ENCODE data around the gene LGALS7.

Gene LGALS7

GRCh38 chr19:38727306-38727867, 45.9 kb downstream of the LGALS7 start:
- Histone ChIP-seq H3K9me3 (ENCODE audit: severe bottlenecking) (no peaks in the 10 kb centered on the region), H3K27ac (ENCODE audit: poor library complexity, severe bottlenecking) (no peak overlapping the region), H3K27me3 (ENCODE audit: insufficient read depth, poor library complexity, severe bottlenecking) (no peaks in the 10 kb centered on the region), H3K36me3 (ENCODE audit: low read depth) (peaks cover 82% of the 10 kb centered on the region), H3K4me1 (ENCODE audit: insufficient read depth, poor library complexity, severe bottlenecking) (no peaks in the 10 kb centered on the region), H3K4me3 (ENCODE audit: severe bottlenecking) (no peak overlapping the region)
- TF ChIP-seq CTCF (IDR thresholded peaks at IDR 0.05; ENCODE audit: poor library complexity, severe bottlenecking), result no peak
- DNase-seq (ENCODE audit: low spot score), result no peak
- ATAC-seq (ENCODE audit: low read depth), result no peak

GRCh38 chr19:38726761-38727301, 46.5 kb downstream of the LGALS7 start:
- H3K9me3 ChIP-seq (ENCODE audit: severe bottlenecking), result no peaks in the 10 kb centered on the region
- H3K4me1 ChIP-seq (ENCODE audit: insufficient read depth, poor library complexity, severe bottlenecking), result no peaks in the 10 kb centered on the region
- TF ChIP-seq CTCF (IDR thresholded peaks at IDR 0.05; ENCODE audit: poor library complexity, severe bottlenecking), result no peak
- DNase-seq (ENCODE audit: low spot score) (no peak), ATAC-seq (ENCODE audit: low read depth) (no peak)
- no peaks in the 10 kb centered on the region for H3K27me3 ChIP-seq (ENCODE audit: insufficient read depth, poor library complexity, severe bottlenecking)
- H3K4me3 ChIP-seq (ENCODE audit: severe bottlenecking), result no peak overlapping the region
- no peak overlapping the region for H3K27ac ChIP-seq (ENCODE audit: poor library complexity, severe bottlenecking)
- peaks cover 82% of the 10 kb centered on the region for H3K36me3 ChIP-seq (ENCODE audit: low read depth)

DNA sequence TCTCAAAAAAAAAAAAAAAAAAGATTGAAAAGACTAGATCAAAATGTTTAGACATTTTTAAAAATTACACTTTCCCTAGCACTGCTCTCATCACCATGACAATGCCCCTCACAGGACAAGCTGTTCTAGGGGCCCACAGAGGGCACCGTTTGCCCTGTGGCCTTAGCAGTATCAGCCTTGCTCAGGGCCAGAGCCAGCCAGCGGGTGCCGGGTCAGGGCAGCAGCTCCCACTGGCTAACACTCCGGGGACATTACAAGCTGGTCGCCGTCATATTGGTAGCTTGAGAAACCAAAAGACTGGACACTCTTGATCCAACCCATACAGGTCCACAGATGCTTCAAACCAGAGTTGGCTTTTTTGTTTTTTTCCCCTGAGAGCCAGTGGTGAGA, 47.0 kb downstream of the LGALS7 start:
- H3K36me3 ChIP-seq (ENCODE audit: low read depth), result peaks cover 83% of the 10 kb centered on the region
- no peaks in the 10 kb centered on the region for H3K4me1 ChIP-seq (ENCODE audit: insufficient read depth, poor library complexity, severe bottlenecking)
- H3K27me3 ChIP-seq (ENCODE audit: insufficient read depth, poor library complexity, severe bottlenecking), result no peaks in the 10 kb centered on the region
- ATAC-seq (ENCODE audit: low read depth) (no peak), DNase-seq (ENCODE audit: low spot score) (no peak)
- no peak for TF ChIP-seq CTCF (IDR thresholded peaks at IDR 0.05; ENCODE audit: poor library complexity, severe bottlenecking)
- H3K4me3 ChIP-seq (ENCODE audit: severe bottlenecking), result no peak overlapping the region
- H3K27ac ChIP-seq (ENCODE audit: poor library complexity, severe bottlenecking), result no peak overlapping the region
- no peaks in the 10 kb centered on the region for H3K9me3 ChIP-seq (ENCODE audit: severe bottlenecking)

DNA sequence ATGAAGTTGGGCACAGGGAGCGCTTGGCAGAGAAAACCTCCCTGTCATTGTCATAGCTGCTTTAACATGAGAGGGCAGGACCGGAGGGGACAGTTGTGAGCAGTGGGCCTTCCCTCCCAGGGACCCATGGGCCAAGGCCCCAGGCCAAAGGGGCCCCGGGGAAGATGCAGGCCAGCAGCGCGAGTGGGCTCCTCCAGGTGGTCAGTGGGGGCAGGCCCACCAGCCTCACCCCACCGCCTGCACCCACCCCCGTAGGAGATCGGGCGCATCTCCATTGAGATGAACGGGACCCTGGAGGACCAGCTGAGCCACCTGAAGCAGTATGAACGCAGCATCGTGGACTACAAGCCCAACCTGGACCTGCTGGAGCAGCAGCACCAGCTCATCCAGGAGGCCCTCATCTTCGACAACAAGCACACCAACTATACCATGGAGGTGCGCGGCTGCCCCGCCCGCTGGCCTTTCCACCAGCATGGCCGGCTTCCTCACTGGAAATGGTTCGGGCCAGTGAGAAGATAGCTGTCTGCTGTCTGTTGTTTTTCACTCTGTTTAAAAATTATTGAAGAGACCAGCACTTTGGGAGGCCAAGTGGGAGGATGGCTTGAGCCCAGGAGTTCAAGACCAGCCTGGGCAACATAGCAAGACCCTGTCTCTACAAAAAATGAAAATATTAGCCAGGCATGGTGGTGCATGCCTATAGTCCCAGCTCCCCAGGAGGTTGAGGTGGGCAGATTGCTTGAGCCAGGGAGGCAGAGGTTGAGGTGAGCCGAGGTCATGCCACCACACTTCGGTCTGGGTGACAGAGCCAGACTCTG, 47.6 kb downstream of the LGALS7 start:
- DNase-seq (ENCODE audit: low spot score) (no peak), ATAC-seq (ENCODE audit: low read depth) (no peak)
- Histone ChIP-seq H3K9me3 (ENCODE audit: severe bottlenecking) (no peaks in the 10 kb centered on the region), H3K4me3 (ENCODE audit: severe bottlenecking) (no peak overlapping the region), H3K36me3 (ENCODE audit: low read depth) (peaks cover 89% of the 10 kb centered on the region), H3K27me3 (ENCODE audit: insufficient read depth, poor library complexity, severe bottlenecking) (no peaks in the 10 kb centered on the region), H3K4me1 (ENCODE audit: insufficient read depth, poor library complexity, severe bottlenecking) (no peaks in the 10 kb centered on the region), H3K27ac (ENCODE audit: poor library complexity, severe bottlenecking) (no peak overlapping the region)
- TF ChIP-seq CTCF (IDR thresholded peaks at IDR 0.05; ENCODE audit: poor library complexity, severe bottlenecking), result no peak

All from RWPE2 (cell line).